VCaP (cell line): ENCODE measurements around the gene RASA3.

Experiments
- H3K27ac ChIP-seq: fragments of 450-650 bp; 2 replicates; pipeline ENCODE4 v1.5.1; 2017
- TF ChIP-seq, protein P1 (sequence below): fragments of 450-650 bp; conservative IDR thresholded peaks from 2 replicates; pipeline ENCODE4 v1.5.1; 2017; ENCODE audit warnings: mild to moderate bottlenecking, moderate library complexity

The RASA3 gene

DNA sequence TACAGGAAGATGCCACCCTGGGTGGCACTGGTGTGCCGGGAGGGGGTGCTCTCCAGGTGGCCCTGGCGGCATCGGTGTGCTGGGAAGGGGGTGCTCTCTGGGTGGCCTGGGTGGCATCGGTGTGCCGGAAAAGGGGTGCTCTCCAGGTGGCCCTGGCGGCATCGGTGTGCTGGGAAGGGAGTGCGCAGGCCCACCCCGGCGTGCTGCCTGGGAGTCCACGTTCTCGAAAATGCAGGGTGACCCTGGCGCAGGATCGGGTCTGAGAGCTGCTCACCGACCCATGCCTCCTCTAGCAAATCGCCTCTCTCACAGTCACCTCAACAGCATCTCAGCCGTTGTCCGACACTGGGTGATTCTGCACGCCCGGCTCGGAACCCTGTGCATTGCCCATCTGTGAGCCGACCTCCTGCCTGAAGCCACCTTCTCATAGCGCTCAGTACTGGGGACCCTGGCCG, 36.4 kb downstream of the RASA3 start:
- TF ChIP-seq, protein P1, sequence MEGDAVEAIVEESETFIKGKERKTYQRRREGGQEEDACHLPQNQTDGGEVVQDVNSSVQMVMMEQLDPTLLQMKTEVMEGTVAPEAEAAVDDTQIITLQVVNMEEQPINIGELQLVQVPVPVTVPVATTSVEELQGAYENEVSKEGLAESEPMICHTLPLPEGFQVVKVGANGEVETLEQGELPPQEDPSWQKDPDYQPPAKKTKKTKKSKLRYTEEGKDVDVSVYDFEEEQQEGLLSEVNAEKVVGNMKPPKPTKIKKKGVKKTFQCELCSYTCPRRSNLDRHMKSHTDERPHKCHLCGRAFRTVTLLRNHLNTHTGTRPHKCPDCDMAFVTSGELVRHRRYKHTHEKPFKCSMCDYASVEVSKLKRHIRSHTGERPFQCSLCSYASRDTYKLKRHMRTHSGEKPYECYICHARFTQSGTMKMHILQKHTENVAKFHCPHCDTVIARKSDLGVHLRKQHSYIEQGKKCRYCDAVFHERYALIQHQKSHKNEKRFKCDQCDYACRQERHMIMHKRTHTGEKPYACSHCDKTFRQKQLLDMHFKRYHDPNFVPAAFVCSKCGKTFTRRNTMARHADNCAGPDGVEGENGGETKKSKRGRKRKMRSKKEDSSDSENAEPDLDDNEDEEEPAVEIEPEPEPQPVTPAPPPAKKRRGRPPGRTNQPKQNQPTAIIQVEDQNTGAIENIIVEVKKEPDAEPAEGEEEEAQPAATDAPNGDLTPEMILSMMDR: no peak
- H3K27ac ChIP-seq: no peak overlapping the region

DNA sequence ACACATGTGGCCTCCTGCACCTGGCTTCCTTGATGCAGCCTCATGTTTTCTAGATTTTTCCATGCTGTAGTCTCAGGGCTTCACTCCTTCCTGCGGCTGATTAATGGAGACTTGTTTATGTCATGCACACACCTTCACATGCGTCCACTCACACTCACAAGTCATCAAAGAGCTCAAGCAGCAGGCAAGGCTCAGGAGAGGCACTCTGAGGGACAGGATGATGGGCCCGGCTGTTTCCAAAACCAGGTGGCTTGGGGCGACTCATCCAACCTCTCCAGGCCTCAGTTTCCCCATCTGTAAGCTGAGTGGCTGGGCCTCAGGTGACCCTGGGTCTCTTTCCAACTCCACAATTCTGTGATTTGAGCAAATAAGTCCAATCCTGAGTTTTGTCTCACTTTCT, 36.9 kb downstream of the RASA3 start:
- H3K27ac ChIP-seq: no peak overlapping the region
- TF ChIP-seq, protein P1: no peak

DNA sequence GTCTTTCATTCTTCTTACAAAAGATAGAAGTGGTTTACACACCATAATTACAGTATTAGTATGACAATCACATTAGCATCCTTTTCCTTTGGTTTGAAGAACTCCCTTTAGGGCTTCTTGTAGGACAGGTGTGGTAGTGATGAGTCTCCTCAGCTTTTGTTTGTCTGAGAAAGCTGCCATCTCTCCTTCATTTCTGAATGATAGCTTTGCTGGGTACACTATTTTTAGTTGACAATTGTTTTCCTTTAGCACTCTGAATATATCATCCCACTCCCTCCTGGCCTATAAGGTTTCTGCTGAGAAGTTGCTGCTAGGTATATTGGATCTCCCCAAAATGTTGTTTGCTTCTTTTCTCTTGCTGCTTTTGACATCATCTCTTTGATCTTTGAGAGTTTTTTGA, 39.3 kb downstream of the RASA3 start:
- H3K27ac ChIP-seq: no peak overlapping the region
- TF ChIP-seq, protein P1: no peak

DNA sequence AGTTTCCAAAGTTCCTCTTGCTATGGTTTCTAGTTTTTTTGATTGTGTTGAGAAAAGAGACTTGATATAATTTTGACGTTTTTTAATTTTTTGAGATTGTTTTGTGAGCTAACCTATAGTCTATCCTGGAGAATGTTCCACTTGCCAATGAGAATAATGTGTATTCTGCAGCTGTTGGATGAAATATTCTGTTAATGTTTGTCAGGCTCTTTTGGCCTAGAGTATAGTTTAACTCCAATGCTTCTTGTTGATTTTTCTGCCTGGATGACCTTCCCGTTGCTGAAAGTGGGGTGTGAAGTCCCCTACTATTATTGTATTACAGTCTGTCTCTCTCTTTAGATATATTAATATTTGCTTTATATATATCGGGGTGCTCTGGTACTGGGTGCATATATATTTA, 40.0 kb downstream of the RASA3 start:
- TF ChIP-seq, protein P1: no peak
- H3K27ac ChIP-seq: no peak overlapping the region

DNA sequence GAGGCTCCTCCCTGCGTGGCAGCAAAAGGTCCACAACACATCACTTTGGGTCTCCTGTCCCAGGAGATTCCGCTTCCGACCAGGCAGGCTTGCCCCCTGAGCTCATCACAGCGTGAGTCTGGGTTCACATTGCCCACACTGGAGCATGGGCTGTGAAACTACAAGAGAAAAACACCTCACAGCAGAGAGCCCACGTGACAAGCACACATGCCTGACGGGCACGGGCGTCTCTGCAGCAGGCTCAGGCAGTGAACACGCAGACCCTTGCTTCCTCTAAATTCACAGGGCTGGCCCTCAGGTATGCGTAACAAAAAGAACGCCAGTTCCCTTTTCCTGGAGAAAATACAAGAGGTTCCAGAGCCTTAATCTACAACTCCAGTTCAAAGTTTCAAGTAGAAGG, 41.9 kb downstream of the RASA3 start:
- TF ChIP-seq, protein P1: no peak
- H3K27ac ChIP-seq: no peak overlapping the region

DNA sequence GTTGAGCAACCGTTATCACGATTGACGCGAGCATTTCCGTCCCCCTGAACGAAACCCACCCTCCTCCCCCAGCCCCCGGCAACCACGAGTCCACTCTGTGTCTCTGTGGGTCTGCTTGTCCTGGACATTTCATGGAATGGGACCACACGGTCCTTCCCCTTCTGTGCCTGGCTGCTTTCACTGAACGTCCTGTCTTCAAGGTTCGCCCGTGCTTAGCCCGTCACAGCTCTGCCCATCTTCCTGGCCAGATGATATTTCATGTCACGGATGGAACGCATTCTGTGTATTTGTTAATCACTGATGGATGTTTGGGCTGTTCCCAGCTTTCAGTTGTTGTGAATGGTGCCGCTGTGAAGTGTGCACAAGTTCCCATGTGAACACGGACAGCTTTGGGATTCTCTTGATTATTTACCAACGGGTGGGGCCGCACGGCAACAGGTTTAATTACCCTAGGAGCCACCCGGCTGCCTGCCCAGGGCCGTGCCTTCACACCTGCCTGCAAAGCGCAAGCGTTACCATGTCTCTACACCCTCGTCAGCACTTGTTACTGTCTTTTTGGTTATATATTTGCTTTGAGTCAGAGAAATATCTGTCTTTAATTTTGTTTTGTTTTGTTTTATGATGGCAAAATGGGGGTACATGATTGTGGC, 42.5 kb downstream of the RASA3 start:
- H3K27ac ChIP-seq: no peak overlapping the region
- TF ChIP-seq, protein P1: no peak

DNA sequence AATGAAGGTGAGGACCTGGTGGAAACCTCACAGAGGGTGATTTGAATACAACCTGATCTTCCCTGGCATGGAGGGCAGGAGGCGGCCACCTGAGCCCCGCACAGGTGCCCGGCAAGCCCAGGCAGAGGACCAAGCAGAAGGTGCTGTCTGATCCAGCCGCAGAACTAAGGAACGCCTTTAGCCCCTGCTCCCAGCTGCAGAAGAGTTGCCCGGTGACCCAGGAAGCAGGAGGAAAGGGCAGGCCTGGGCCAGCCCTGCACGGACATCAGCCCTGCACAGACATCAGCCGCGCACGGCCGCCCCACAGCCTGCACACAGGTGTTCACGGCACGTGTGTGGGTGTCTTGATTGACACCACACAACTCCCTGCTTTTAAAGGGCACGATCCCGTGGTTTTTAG, 43.1 kb downstream of the RASA3 start:
- TF ChIP-seq, protein P1: no peak
- H3K27ac ChIP-seq: no peak overlapping the region
